Measurements from ENCODE around the gene RPS6KA3.

DNA sequence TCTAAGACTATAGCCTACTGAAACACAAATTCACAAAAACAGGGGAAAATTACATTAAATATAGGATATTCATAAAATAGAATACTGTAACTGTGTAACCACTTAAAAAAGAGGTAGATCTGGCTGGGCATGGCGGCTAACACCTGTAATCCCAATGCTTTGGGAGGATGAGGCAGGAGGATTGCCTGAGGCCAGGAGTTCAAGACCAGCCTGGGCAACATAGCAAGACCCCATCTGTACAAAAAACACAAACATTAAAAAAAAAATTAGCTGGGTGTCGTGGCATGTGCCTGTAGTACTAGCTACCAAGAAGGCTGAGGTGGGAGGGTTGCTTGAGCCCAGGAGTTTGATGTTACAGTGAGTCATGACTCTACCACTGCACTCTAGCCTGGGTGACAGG, 33.4 kb downstream of the RPS6KA3 start:
- TF ChIP-seq, protein P1, sequence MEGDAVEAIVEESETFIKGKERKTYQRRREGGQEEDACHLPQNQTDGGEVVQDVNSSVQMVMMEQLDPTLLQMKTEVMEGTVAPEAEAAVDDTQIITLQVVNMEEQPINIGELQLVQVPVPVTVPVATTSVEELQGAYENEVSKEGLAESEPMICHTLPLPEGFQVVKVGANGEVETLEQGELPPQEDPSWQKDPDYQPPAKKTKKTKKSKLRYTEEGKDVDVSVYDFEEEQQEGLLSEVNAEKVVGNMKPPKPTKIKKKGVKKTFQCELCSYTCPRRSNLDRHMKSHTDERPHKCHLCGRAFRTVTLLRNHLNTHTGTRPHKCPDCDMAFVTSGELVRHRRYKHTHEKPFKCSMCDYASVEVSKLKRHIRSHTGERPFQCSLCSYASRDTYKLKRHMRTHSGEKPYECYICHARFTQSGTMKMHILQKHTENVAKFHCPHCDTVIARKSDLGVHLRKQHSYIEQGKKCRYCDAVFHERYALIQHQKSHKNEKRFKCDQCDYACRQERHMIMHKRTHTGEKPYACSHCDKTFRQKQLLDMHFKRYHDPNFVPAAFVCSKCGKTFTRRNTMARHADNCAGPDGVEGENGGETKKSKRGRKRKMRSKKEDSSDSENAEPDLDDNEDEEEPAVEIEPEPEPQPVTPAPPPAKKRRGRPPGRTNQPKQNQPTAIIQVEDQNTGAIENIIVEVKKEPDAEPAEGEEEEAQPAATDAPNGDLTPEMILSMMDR (IDR thresholded peaks at IDR 0.05), result no peak
- TF ChIP-seq POLR2A (IDR thresholded peaks at IDR 0.05), result no peak

All from uterus (tissue), 2 donors.